GM20431 (cell line): ENCODE results near the gene SMARCAL1.

Experiments used
- in situ Hi-C: fragments of 300-500 bp; cut with MseI, MboI; formaldehyde crosslinking; loops from one replicate; pipeline ENCODE4 v1.15.0; 2020; ENCODE audit warnings: low sequenced_read_pairs; ENCODE audit not compliant: unreplicated experiment

Gene SMARCAL1

GRCh38 chr2:216392018-216392562 is 20.2 kb upstream of the SMARCAL1 start:
- in situ Hi-C loops: no loop called here

DNA sequence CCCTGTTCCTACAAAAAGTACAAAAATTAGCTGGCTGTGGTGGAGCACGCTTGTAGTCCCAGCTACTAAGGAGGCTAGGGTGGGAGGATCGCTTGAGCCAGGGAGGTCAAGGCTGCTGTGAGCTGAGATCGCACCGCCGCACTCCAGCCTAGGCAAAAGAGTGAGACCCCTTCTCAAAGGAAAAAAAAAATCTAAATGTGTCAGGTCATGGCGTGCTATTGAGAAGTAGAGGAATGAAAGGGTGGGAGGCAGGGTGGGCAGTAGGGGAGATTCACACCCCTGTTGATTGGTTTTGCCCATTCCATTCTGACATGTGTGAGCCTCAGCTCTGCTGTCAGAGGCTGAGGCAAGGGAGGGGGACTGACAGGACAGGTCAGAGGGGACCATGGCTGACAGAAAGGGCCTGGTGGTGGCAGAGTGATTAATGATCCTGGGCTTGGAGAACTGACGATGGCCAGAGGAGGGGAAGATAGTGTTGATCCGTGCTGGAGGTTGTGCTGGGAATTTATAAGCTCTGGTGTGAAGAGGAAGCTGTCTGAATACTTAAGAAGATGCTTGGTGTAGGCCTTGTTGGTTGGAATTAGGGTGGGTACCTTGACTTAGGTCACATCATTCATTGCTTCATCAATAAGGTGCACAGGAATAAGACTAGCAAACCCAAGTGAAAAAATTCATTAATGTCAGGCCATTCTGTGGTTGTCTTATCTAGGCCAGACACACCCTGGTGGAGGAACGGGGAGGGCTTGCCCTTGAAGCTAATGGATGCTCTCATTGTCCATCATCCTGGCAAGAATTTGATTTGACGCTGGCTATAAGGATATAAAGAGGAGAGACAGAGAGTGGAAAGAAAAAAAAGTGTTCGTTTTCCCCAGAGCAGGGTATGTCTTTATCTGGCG is 19.1 kb upstream of the SMARCAL1 start:
- in situ Hi-C loops: no loop called here

DNA sequence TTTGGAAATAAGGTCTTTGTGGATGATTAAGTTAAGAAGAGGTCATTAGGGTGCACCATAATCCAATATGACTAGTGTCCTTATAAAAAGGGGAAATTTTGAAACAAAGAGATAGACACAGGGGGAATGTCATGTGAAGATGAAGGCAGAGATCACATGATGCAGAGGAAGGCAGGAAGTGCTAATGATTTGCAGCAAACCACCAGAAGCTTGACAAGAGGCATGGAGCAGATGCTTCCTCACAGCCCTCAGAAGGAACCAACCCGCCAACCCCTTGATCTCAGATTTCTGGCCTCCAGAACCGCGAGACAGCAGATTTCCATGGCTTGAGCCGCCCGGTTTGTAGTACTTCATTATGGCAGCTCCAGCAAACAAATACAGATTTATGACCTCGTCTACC is 17.4 kb upstream of the SMARCAL1 start:
- in situ Hi-C loops: no loop called here

- in situ Hi-C loops: no loop called here
These were observed 12.7 kb upstream of the SMARCAL1 start for GRCh38 chr2:216399621-216400020.

DNA sequence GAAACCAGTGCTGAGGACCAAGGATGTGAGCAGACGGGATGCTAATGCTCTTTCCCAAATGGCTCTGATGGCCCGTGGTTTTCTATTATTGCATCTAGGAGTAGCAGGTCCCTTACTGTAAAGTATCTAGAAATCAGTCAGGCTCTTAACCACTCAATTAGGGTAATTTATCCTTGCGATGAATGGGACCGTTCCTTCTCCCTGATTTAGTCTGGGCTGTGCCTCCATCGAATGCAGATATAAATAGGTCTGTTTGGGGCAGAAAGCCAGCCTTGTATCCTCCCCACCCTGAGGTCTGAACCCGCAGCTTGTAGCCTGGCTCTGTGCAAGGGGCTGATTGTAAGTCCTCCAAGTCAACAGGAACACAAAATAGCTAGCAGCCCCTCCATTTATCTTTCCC is 9.5 kb upstream of the SMARCAL1 start:
- in situ Hi-C loops: no loop called here

- in situ Hi-C loops: no loop called here
These were observed 8.2 kb upstream of the SMARCAL1 start for GRCh38 chr2:216404010-216404618.

DNA sequence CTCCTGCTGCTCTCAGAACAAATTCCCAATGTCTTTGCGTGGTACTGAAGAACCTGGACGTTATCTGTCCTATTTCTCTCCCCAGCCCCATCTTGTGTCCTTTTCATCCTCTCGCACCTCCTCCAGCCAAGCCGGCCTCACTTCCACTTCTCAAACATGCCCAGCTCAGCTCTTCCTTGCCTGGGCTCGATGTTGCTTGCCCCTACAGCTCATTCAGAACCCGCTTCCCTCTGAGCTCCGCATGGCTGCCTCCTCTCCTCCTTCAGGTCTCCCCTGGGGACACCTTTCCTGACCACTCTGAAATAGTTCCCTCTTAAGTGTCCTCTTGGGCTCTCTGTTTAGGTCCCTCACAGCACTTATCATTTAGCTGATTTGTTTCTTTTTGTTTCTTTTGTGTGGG is 6.7 kb upstream of the SMARCAL1 start:
- in situ Hi-C loops: no loop called here

DNA sequence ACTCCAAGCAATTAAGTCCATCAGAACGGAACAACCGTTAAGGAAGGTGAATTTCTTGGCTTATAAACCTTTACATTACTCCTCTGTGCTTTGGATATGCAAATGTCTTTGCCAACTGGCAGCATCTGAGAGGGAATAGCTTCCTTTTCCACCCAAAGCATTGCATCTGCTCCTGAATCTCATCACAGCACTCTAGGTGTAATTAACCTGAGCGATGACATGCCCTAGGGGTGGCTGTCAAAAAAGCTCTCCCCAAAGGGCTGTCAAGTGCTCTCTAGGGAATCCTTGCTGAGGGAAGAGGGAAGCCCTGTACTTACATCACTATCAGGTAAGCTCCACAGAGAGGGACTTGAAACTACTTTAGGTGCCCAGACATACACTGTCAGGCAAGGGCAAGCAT is 5.5 kb upstream of the SMARCAL1 start:
- in situ Hi-C loops: no loop called here

GRCh38 chr2:216408426-216409290 is 3.6 kb upstream of the SMARCAL1 start:
- in situ Hi-C loops: no loop called here

- in situ Hi-C loops: no loop called here
These were observed 1.7 kb upstream of the SMARCAL1 start for GRCh38 chr2:216410550-216410949.

GRCh38 chr2:216413882-216414281 is 1.6 kb downstream of the SMARCAL1 start:
- in situ Hi-C loops: no loop called here

DNA sequence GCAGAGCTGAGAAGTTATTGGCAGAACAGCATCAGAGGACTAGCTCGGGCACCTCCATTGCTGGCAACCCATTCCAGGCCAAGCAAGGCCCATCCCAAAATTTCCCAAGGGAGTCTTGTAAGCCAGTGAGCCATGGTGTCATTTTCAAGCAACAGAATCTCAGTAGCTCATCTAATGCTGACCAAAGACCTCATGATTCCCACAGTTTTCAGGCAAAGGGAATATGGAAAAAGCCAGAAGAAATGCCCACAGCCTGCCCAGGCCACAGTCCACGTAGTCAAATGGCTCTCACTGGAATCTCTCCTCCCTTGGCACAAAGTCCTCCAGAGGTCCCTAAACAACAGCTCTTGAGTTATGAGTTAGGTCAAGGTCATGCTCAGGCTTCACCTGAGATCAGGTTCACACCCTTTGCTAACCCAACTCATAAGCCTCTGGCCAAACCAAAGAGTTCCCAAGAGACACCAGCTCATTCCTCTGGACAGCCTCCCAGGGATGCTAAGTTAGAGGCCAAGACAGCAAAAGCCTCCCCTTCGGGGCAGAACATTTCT is 2.6 kb downstream of the SMARCAL1 start:
- in situ Hi-C loops: no loop called here

DNA sequence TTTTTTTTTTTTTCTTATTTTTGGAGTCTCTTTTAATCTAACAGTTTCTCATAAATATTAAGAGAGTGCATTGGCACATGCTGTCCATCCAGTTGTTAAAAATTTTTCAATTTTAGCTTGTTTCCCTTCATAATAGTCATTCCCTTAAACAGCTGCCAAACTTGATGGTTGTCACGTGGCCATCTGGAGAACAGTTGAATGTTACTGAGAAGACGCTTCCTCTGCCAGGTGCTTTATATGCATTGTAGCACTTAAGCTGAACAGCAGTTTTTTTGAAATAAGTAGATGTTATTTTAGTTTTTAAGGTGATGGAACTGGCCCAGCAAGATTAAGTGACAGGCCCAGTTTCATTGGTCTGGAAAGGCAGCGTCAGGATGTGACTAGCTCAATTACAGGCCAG is 3.3 kb downstream of the SMARCAL1 start:
- in situ Hi-C loops: no loop called here

DNA sequence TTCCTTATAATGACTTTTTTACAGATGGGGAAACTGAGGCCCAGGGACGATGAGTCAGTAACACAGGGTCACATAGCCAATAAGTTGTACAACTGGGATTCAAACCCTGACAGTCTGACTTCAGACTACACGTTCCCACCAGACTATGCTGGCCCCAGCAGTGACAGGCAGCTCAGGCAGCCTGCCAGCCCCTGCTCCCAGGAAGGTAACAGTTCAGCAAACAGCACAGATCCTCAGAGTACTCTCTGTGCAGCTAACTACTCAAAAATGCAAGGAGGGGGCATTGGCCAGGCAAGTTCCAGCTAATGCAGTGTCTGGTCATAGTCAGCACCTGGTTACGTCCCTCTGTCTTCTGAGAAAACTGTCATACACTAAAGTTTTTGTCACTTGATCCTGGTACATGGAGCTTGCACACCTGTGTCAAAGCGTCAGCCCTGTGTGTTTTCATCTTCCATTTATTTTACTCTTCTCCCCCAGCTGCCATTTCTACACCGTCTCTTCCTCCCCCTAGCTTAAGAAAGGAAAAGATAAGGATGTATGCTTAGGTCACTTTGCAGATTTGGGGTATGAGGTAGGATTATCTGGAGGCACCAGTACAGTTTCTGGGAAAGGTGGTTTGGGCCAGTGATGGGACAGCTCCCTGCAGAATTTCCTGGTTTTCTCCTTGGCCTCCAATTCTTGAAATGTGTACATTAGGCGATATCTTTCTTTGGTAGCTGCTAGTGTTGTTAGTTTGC is 4.5 kb downstream of the SMARCAL1 start:
- in situ Hi-C loops: no loop called here

GRCh38 chr2:216418981-216419380 is 6.7 kb downstream of the SMARCAL1 start:
- in situ Hi-C loops: no loop called here

- in situ Hi-C loops: no loop called here
These were observed 8.2 kb downstream of the SMARCAL1 start for GRCh38 chr2:216420367-216421101.

DNA sequence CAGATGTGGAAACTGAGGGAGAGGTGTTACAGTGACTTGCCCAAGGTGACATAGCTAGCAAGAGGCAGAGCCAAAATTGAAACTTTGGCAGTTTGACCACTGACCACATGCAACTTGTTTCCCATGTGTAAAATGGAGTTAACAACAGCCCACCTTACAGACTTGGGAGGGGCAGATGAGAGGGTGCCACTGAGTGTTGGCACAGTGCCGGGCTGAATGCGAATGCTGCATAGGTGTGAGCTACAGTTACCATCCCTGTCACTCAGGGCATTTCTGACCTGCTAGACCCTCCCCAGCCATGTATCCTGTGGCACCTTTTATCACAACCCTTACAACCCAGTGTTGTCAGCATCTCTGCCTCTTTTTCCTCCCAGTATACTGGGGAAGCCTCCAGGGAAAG is 10.8 kb downstream of the SMARCAL1 start:
- in situ Hi-C loops: no loop called here

GRCh38 chr2:216424274-216424673 is 12.0 kb downstream of the SMARCAL1 start:
- in situ Hi-C loops: no loop called here
